Type B pancreatic cell (in vitro differentiated cells): Measurements from ENCODE around the gene NUDT11. TPM values are rescaled to one million over a fixed set of nuclear protein-coding genes. Genes with fewer than 3 reads are reported as not detected.
"Not testable (repeated sequence)": the region's sequence is repeated elsewhere in the genome, so short reads cannot be mapped to it uniquely, and the experiment has no call there.

Experiments
- DNase-seq: peaks from one replicate; pipeline ENCODE4 v3.0.0; 2021; ENCODE audit warnings: mixed read lengths; ENCODE audit not compliant: unreplicated experiment; ENCODE audit errors: extremely low spot score
- H3K27ac Mint-ChIP-seq: 2 replicates; pipeline ENCODE4 v1.8.0; 2021; ENCODE audit warnings: mild to moderate bottlenecking, mixed read lengths
- H3K27me3 Mint-ChIP-seq: 2 replicates; pipeline ENCODE4 v1.8.0; 2021; ENCODE audit warnings: mixed read lengths
- H3K36me3 Mint-ChIP-seq: 2 replicates; pipeline ENCODE4 v1.8.0; 2021; ENCODE audit warnings: mixed read lengths
- H3K4me1 Mint-ChIP-seq: one replicate; pipeline ENCODE4 v1.8.0; 2021; ENCODE audit warnings: mixed read lengths; ENCODE audit not compliant: unreplicated experiment
- H3K4me3 Mint-ChIP-seq: 2 replicates; pipeline ENCODE4 v1.8.0; 2021; ENCODE audit warnings: mild to moderate bottlenecking, mixed read lengths
- H3K9me3 Mint-ChIP-seq: 2 replicates; pipeline ENCODE4 v1.8.0; 2021; ENCODE audit warnings: mixed read lengths
- total RNA-seq: library from RNA; stranded (reverse); gene quantifications from 2 replicates; pipeline ENCODE4 v1.2.1, GENCODE V29; 2021; ENCODE audit warnings: low replicate concordance
- TF ChIP-seq, protein P1 (sequence below): fragments of 200-600 bp; sonication (generic); conservative IDR thresholded peaks from 2 replicates; pipeline ENCODE4 v1.5.0; 2021; ENCODE audit warnings: antibody characterized with exemption, mild to moderate bottlenecking

NUDT11 gene
- total RNA-seq, 1 donor from 2014 or later: 19.3 TPM

DNA sequence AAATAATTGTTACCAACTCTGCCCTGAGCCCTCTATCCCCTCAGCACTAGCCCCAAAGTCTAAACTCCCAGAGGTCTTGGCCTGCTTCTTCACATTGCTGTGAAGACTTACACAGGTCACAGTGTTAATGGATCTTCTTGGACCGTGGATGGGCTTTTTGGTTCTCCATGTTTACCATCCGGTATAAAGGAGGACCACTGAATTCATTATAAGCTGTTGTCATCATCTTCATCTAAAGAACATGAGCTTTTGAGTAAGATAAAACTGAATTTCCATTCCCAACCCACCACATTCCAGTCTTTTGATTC is 8.5 kb downstream of the NUDT11 start:
- H3K27me3 Mint-ChIP-seq: no peaks in the 10 kb centered on the region
- H3K4me3 Mint-ChIP-seq: no peak overlapping the region
- TF ChIP-seq, protein P1, sequence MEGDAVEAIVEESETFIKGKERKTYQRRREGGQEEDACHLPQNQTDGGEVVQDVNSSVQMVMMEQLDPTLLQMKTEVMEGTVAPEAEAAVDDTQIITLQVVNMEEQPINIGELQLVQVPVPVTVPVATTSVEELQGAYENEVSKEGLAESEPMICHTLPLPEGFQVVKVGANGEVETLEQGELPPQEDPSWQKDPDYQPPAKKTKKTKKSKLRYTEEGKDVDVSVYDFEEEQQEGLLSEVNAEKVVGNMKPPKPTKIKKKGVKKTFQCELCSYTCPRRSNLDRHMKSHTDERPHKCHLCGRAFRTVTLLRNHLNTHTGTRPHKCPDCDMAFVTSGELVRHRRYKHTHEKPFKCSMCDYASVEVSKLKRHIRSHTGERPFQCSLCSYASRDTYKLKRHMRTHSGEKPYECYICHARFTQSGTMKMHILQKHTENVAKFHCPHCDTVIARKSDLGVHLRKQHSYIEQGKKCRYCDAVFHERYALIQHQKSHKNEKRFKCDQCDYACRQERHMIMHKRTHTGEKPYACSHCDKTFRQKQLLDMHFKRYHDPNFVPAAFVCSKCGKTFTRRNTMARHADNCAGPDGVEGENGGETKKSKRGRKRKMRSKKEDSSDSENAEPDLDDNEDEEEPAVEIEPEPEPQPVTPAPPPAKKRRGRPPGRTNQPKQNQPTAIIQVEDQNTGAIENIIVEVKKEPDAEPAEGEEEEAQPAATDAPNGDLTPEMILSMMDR: no peak
- H3K27ac Mint-ChIP-seq: no peak overlapping the region
- no peaks in the 10 kb centered on the region for H3K9me3 Mint-ChIP-seq
- H3K36me3 Mint-ChIP-seq: no peaks in the 10 kb centered on the region
- no peak for DNase-seq
- peaks cover 4% of the 10 kb centered on the region for H3K4me1 Mint-ChIP-seq

DNA sequence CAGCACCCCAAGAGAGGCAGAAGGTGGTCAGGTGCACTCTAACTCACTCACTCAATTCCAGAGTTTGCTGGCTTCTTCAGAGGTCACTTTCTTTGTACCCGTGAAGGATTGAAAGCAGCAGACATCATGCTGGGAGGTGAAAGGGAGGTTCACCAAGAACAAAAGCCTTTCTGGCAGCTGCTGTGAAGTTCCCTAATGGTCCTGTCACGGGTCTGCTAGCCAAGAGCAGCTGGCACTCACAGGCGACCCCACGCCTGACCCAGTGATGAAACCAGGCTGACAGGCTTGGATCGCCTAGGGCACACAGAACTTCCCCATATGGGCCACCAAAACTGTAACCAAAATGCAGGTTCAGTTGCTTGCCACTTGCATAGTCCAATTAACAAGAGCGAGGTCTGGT is 11.8 kb downstream of the NUDT11 start:
- Mint-ChIP-seq H3K27me3 (no peaks in the 10 kb centered on the region), H3K4me1 (no peaks in the 10 kb centered on the region), H3K4me3 (no peak overlapping the region), H3K9me3 (no peaks in the 10 kb centered on the region), H3K27ac (no peak overlapping the region), H3K36me3 (no peaks in the 10 kb centered on the region)
- no peak for DNase-seq
- TF ChIP-seq, protein P1: no peak

GRCh38 chrX:51482411-51482810 is 14.0 kb downstream of the NUDT11 start:
- not testable (repeated sequence) for H3K4me1 Mint-ChIP-seq, H3K27me3 Mint-ChIP-seq, H3K27ac Mint-ChIP-seq

GRCh38 chrX:51476930-51477329 is 19.5 kb downstream of the NUDT11 start:
- Mint-ChIP-seq H3K9me3 (peaks cover 4% of the 10 kb centered on the region), H3K4me3 (no peak overlapping the region), H3K4me1 (no peaks in the 10 kb centered on the region), H3K27ac (no peak overlapping the region), H3K27me3 (no peaks in the 10 kb centered on the region), H3K36me3 (no peaks in the 10 kb centered on the region)
- DNase-seq: no peak
- TF ChIP-seq, protein P1: no peak

More at GRCh38 chrX:51482411-51482810, 14.0 kb downstream of the NUDT11 start:
- H3K4me3 Mint-ChIP-seq, DNase-seq, H3K9me3 Mint-ChIP-seq, H3K36me3 Mint-ChIP-seq: not testable (repeated sequence)

GRCh38 chrX:51463322-51463721 is 33.1 kb downstream of the NUDT11 start:
- H3K27ac Mint-ChIP-seq: no peak overlapping the region
- DNase-seq: no peak
- no peaks in the 10 kb centered on the region for H3K9me3 Mint-ChIP-seq
- H3K27me3 Mint-ChIP-seq: no peaks in the 10 kb centered on the region
- TF ChIP-seq, protein P1: no peak
- no peaks in the 10 kb centered on the region for H3K4me1 Mint-ChIP-seq
- no peak overlapping the region for H3K4me3 Mint-ChIP-seq
- H3K36me3 Mint-ChIP-seq: no peaks in the 10 kb centered on the region

GRCh38 chrX:51461053-51462044 is 35.0 kb downstream of the NUDT11 start:
- no peak for DNase-seq
- H3K27ac Mint-ChIP-seq: no peak overlapping the region
- H3K4me1 Mint-ChIP-seq: no peaks in the 10 kb centered on the region
- no peaks in the 10 kb centered on the region for H3K27me3 Mint-ChIP-seq
- no peaks in the 10 kb centered on the region for H3K9me3 Mint-ChIP-seq
- TF ChIP-seq, protein P1: peak; percentile 94
- H3K4me3 Mint-ChIP-seq: no peak overlapping the region
- H3K36me3 Mint-ChIP-seq: no peaks in the 10 kb centered on the region
